Cardiac muscle cell (in vitro differentiated cells and primary cell): ENCODE measurements around the gene TCF21. TPM values are rescaled to one million over a fixed set of nuclear protein-coding genes. Genes with fewer than 3 reads are reported as not detected.

Source experiments
- DNase-seq, 2 donors: peaks; one replicate each; pipeline versions ENCODE4 v3.0.0 to v3.0.0-alpha.2; 2010 to 2017; ENCODE audit warnings: low read depth in 1 of 2, low spot score in 1 of 2
- H3K27ac ChIP-seq: fragments of 200-600 bp; sonication (generic); 2 replicates; pipeline ENCODE4 v1.5.1; 2016
- H3K27me3 ChIP-seq: fragments of 200-600 bp; sonication (generic); 2 replicates; pipeline ENCODE4 v1.6.0; 2016; ENCODE audit warnings: control low read depth
- H3K36me3 ChIP-seq: fragments of 200-600 bp; sonication (generic); 2 replicates; pipeline ENCODE4 v1.5.1; 2016; ENCODE audit warnings: control low read depth
- H3K4me1 ChIP-seq: fragments of 200-600 bp; sonication (generic); 2 replicates; pipeline ENCODE4 v1.8.1; 2017; ENCODE audit warnings: low read depth, mild to moderate bottlenecking, mixed run types
- H3K4me3 ChIP-seq: fragments of 200-600 bp; sonication (generic); 2 replicates; pipeline ENCODE4 v1.5.1; 2016; ENCODE audit warnings: mild to moderate bottlenecking
- H3K9me3 ChIP-seq: fragments of 200-600 bp; sonication (generic); 2 replicates; pipeline ENCODE4 v1.5.1; 2017; ENCODE audit warnings: low read depth, mild to moderate bottlenecking, control low read depth
- CTCF ChIP-seq: IDR thresholded peaks from 2 replicates; pipeline ENCODE4 v1.5.1; 2012; ENCODE audit warnings: low read depth, mild to moderate bottlenecking, low read length
- polyA plus RNA-seq: library from polyadenylated mRNA; unstranded; fragments of >200 nt; fragmentation: Nextera tagmentation; extraction: Ambion mirVana; gene quantifications from 2 replicates; pipeline ENCODE4 v1.2.1, GENCODE V29; 2016
- total RNA-seq: library from RNA; depleted of rRNA; stranded (reverse); fragments of >200 nt; gene quantifications from 2 replicates; pipeline ENCODE4 v1.2.3, GENCODE V29; 2016

Gene TCF21
- total and polyA plus RNA-seq, 2 experiments from 2014 or later, result 3.7 to 4.0 TPM

GRCh38 chr6:133880896-133881295, 8.0 kb upstream of the TCF21 start:
- Histone ChIP-seq H3K4me1 (no peaks in the 10 kb centered on the region), H3K9me3 (no peaks in the 10 kb centered on the region), H3K4me3 (no peak overlapping the region), H3K36me3 (no peaks in the 10 kb centered on the region), H3K27ac (no peak overlapping the region), H3K27me3 (peaks cover 53% of the 10 kb centered on the region)
- no peak for TF ChIP-seq CTCF
- no peak for DNase-seq

- Histone ChIP-seq H3K27ac (no peak overlapping the region), H3K9me3 (no peaks in the 10 kb centered on the region), H3K4me3 (no peak overlapping the region), H3K27me3 (peaks cover 86% of the 10 kb centered on the region), H3K4me1 (no peaks in the 10 kb centered on the region), H3K36me3 (no peaks in the 10 kb centered on the region)
- DNase-seq, result peak in 1 of 2 donors; percentile 25
- no peak for TF ChIP-seq CTCF
Measured at GRCh38 chr6:133886104-133886775, 2.7 kb upstream of the TCF21 start.

- no peaks in the 10 kb centered on the region for H3K9me3 ChIP-seq
- no peak overlapping the region for H3K4me3 ChIP-seq
- TF ChIP-seq CTCF, result no peak
- H3K27ac ChIP-seq, result no peak overlapping the region
- H3K36me3 ChIP-seq, result no peaks in the 10 kb centered on the region
- H3K27me3 ChIP-seq, result peaks cover 97% of the 10 kb centered on the region
- DNase-seq, result peak in 1 of 2 donors; percentile 33
- H3K4me1 ChIP-seq, result no peaks in the 10 kb centered on the region
Measured at GRCh38 chr6:133887156-133887879, 1.6 kb upstream of the TCF21 start.

GRCh38 chr6:133887880-133888230, 1.1 kb upstream of the TCF21 start:
- no peaks in the 10 kb centered on the region for H3K9me3 ChIP-seq
- no peak for TF ChIP-seq CTCF
- H3K4me3 ChIP-seq, result no peak overlapping the region
- H3K4me1 ChIP-seq, result no peaks in the 10 kb centered on the region
- H3K27me3 ChIP-seq, result peaks cover 99% of the 10 kb centered on the region
- no peak overlapping the region for H3K27ac ChIP-seq
- no peaks in the 10 kb centered on the region for H3K36me3 ChIP-seq
- no peak for DNase-seq

GRCh38 chr6:133889557-133890403, 867 bp downstream of the TCF21 start:
- no peak overlapping the region for H3K27ac ChIP-seq
- no peaks in the 10 kb centered on the region for H3K36me3 ChIP-seq
- DNase-seq, result peak; percentile 38 to 68
- peak overlapping the region; percentile 20 for H3K4me3 ChIP-seq
- peak; percentile 32 for TF ChIP-seq CTCF
- H3K9me3 ChIP-seq, result no peaks in the 10 kb centered on the region
- peaks cover 4% of the 10 kb centered on the region for H3K4me1 ChIP-seq
- H3K27me3 ChIP-seq, result peaks cover 99% of the 10 kb centered on the region
